ENCODE data around the gene KRT16.

GRCh38 chr17:41618341-41619035 is 5.9 kb upstream of the KRT16 start:
- no peak for TF ChIP-seq POLR2A (IDR thresholded peaks at IDR 0.05)
- TF ChIP-seq, protein P1, sequence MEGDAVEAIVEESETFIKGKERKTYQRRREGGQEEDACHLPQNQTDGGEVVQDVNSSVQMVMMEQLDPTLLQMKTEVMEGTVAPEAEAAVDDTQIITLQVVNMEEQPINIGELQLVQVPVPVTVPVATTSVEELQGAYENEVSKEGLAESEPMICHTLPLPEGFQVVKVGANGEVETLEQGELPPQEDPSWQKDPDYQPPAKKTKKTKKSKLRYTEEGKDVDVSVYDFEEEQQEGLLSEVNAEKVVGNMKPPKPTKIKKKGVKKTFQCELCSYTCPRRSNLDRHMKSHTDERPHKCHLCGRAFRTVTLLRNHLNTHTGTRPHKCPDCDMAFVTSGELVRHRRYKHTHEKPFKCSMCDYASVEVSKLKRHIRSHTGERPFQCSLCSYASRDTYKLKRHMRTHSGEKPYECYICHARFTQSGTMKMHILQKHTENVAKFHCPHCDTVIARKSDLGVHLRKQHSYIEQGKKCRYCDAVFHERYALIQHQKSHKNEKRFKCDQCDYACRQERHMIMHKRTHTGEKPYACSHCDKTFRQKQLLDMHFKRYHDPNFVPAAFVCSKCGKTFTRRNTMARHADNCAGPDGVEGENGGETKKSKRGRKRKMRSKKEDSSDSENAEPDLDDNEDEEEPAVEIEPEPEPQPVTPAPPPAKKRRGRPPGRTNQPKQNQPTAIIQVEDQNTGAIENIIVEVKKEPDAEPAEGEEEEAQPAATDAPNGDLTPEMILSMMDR (IDR thresholded peaks at IDR 0.05) = no peak
